ENCODE data around the gene PTPRZ1. TPM values are rescaled to one million over a fixed set of nuclear protein-coding genes. Genes with fewer than 3 reads are reported as not detected.

PTPRZ1 gene
- total and polyA plus RNA-seq, 2 of the 4 experiments (the other 2 are of a cell fraction) = not detected

- BruUV-seq (replicated peaks) = no TSS peak
Observed at GRCh38 chr7:122068046-122068445, 195.1 kb downstream of the PTPRZ1 start.

More at GRCh38 chr7:122068046-122068445, 195.1 kb downstream of the PTPRZ1 start:
- no peaks in the 10 kb centered on the region for H3K36me3 ChIP-seq (ENCODE audit: control insufficient read depth, insufficient read depth, low read length)
- no peak overlapping the region for H3K4me3 ChIP-seq (ENCODE audit: insufficient read depth, low read depth, low read length)
- no peak overlapping the region for H3K9ac ChIP-seq (ENCODE audit: low read depth, low read length)
- H3K4ac ChIP-seq (ENCODE audit: low read depth, low read length) = no peak overlapping the region
- no peaks in the 10 kb centered on the region for H3K9me3 ChIP-seq (ENCODE audit: control insufficient read depth, insufficient read depth, low read length)
- H2BK5ac ChIP-seq (ENCODE audit: low read depth, low read length, poor library complexity, severe bottlenecking) = no peak overlapping the region
- H2BK120ac ChIP-seq (ENCODE audit: low read depth, low read length) = no peak overlapping the region
- no CpG with 5 or more reads among the region's 1 CpG for WGBS, 2 experiments (ENCODE audit: extremely low coverage in 2 of 2, insufficient read length in 1 of 2)
- no peak overlapping the region for H2AK5ac ChIP-seq (ENCODE audit: low read depth, low read length)
- no peak for ATAC-seq (ENCODE audit: low read depth)
- no peak overlapping the region for H4K91ac ChIP-seq (ENCODE audit: insufficient read depth, low read depth, low read length)
- TF ChIP-seq MAFK (IDR thresholded peaks at IDR 0.05; ENCODE audit: low read depth, low read length) = no peak
- no peak for TF ChIP-seq BHLHE40 (IDR thresholded peaks at IDR 0.05; ENCODE audit: low read depth, low read length)
- no peak for TF ChIP-seq USF2 (IDR thresholded peaks at IDR 0.05; ENCODE audit: low read depth, low read length)
- no peak overlapping the region for H3K4me2 ChIP-seq (ENCODE audit: low read depth, low read length)
- no peaks in the 10 kb centered on the region for H3K79me1 ChIP-seq (ENCODE audit: low read depth in 1 of 2, low read length in 2 of 2)
- no peak overlapping the region for H2BK15ac ChIP-seq (ENCODE audit: low read depth, low read length)
- no peak for DNase-seq
- no peaks in the 10 kb centered on the region for H3K27me3 ChIP-seq (ENCODE audit: control insufficient read depth, insufficient read depth, low read length)
- no peak overlapping the region for H3K14ac ChIP-seq (replicated peaks; ENCODE audit: low read depth, low read length)
- H4K5ac ChIP-seq (ENCODE audit: low read depth, low read length) = no peak overlapping the region
- intact Hi-C loops (cut with micrococcal nuclease) (no loop called here), in situ Hi-C loops (cut with MboI; ENCODE audit: low sequenced_read_pairs) (no loop called here), dilution Hi-C loops (cut with HindIII; ENCODE audit: low sequenced_read_pairs, unreplicated experiment) (no loop called here)
- H2BK20ac ChIP-seq (ENCODE audit: low read depth, low read length) = no peak overlapping the region
- CTCF ChIA-PET = no interaction called here
- no peaks in the 10 kb centered on the region for H3K9me1 ChIP-seq (ENCODE audit: insufficient read depth, low read length)
- H3K18ac ChIP-seq (ENCODE audit: low read depth, low read length) = no peak overlapping the region
- H3K4me1 ChIP-seq (ENCODE audit: control insufficient read depth, insufficient read depth, low read length) = no peaks in the 10 kb centered on the region
- H3K23ac ChIP-seq (ENCODE audit: low read depth, low read length) = no peak overlapping the region
- H4K8ac ChIP-seq (ENCODE audit: low read depth in 2 of 2, low read length in 2 of 2) = no peak overlapping the region
- H4K20me1 ChIP-seq (ENCODE audit: insufficient read depth, low read length) = no peaks in the 10 kb centered on the region
- H2AFZ ChIP-seq (replicated peaks; ENCODE audit: low read length, poor library complexity) = no peak overlapping the region
- no peak overlapping the region for H3K56ac ChIP-seq (ENCODE audit: extremely low read depth, insufficient read depth, low read length)
- H3K27ac ChIP-seq (ENCODE audit: insufficient read depth, low read length) = no peak overlapping the region
- H2AK9ac ChIP-seq (replicated peaks; ENCODE audit: low read depth, low read length, poor library complexity) = no peak overlapping the region
- POLR2A ChIA-PET (ENCODE audit: unreplicated experiment) = no interaction called here
